GM19455 (cell line): Measurements from ENCODE around the gene DDX49.
"Not testable (repeated sequence)": the region's sequence is repeated elsewhere in the genome, so short reads cannot be mapped to it uniquely, and the experiment has no call there.

Experiments used
- ATAC-seq: cut with Tn5 transposase; IDR thresholded peaks from one replicate; pipeline ENCODE4 v1.9.1; 2021; ENCODE audit not compliant: unreplicated experiment

The DDX49 gene

DNA sequence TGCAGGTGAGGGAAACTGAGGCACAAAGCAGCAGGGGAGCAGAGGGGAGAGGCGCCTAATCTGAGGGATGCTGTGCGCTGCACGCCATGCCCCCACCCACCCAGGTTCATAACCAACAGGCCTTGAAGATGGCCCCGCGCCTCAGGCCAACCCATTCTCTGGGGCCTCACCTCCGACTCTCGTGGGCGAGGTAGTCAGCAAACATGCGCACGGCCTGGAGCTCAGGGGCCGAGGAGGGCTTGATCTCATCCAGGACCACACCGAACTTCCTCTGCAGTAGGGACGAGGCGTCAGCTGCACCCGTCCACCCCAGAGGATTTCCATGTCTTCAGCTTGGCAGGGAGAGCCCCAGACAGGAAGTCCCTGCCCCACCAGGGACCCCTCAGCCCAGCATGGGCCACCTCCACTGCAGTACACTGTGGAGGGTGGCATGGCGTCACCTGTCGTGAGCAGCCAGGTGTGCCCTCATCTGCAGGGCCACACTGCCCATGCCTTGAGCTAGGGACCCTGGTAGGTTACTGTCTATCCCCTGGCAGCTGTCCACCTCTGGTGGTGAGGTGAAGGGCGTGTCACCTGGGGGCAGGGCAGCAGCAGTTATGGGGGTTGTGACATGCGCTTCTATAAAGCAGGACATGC is 8.6 kb upstream of the DDX49 start:
- ATAC-seq, result no peak

- ATAC-seq, result no peak
Observed at GRCh38 chr19:18912933-18913332, 6.6 kb upstream of the DDX49 start.

- no peak for ATAC-seq
Observed at GRCh38 chr19:18913466-18913865, 6.0 kb upstream of the DDX49 start.

DNA sequence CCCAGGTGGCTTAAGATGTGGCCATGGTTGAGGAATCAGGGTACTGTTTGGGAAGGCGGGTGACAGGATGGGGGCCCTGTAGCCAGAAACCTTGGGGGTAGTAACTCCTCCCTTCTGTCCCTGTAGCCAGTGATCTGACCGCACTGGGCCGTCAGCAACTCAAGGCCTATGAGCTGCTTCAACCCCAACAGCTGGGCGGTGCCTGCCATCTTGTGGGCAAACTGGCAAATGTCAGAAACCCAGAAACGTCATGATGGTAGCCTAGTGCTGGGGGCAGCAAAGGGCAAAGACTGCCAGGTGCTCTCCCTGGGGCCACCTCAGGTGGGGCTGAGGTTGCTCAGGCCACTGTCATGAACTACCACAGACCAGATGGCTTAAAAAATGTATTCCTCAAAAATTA is 3.9 kb upstream of the DDX49 start:
- ATAC-seq, result no peak

GRCh38 chr19:18917593-18917992 is 1.9 kb upstream of the DDX49 start:
- not testable (repeated sequence) for ATAC-seq

DNA sequence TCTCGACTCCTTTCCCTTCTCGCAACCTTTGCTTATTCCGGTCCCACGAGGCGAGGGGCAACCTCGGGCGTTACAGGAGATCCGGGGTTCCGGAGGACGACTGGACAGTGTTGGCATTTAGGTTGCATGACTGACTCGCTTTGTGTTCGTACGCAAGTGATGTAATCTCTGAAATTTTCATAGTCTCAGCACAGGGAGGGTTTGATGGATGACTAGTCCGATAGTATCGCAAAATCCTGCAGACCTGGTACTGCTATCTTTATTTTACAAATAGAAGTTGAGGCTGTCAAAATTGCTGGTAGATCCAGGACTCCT is 342 bp downstream of the DDX49 start:
- ATAC-seq, result no peak

DNA sequence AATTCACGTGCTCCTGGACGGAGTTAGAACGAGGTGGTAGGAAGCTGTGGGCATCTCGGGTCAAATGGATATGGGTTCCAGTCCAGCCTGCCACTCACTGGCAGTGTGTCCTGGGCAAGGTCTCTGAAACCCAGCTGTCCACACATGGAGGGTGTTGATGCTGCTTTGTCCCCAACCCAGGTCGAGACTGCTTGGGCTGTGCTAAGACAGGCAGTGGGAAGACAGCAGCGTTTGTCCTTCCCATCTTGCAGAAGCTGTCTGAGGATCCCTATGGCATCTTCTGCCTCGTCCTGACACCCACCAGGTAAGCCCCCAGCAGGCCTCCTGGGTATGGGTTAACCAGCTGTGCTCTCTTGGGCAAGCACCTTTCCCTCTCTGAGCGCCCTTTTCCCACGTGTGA is 885 bp downstream of the DDX49 start:
- ATAC-seq, result no peak

GRCh38 chr19:18921593-18921992 is 2.1 kb downstream of the DDX49 start:
- ATAC-seq, result no peak

GRCh38 chr19:18922228-18922985 is 2.9 kb downstream of the DDX49 start:
- ATAC-seq, result no peak

- no peak for ATAC-seq
Observed at GRCh38 chr19:18924684-18925213, 5.2 kb downstream of the DDX49 start.

DNA sequence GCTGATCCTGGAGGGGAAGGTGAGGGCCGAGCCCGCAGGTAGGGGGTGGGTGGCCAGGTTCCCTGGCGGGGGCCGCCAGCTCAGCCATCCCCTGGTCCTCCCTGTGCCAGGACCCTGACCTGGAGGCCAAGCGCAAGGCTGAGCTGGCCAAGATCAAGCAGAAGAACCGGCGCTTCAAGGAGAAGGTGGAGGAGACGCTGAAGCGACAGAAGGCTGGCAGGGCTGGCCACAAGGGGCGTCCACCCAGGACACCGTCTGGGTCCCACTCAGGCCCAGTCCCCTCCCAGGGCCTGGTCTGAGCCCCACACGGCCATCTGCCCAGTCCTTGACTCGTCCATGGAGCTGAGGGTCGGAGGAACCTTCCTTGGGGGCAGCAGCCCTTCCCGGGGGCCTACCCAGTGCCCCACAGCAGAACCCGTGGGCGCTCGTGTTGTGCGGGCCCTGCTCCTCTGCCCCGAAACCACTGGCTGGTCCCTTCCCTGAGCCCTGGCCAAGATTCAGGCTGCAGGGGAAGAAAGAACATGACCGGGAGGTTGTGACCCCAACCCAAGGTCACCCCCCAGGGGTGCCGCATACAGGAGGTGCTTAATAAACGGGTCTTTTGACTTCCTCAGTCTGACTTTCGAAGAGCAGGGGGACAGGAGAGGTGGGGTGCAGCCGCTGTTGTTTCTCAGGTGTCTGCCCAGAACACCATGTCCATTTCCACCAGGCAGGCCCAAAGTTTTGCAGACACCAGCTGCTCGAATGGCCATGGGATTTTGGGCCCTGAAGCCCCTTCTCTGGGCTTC is 8.7 kb downstream of the DDX49 start:
- ATAC-seq, result no peak

GRCh38 chr19:18929311-18929710 is 9.8 kb downstream of the DDX49 start:
- ATAC-seq, result no peak

GRCh38 chr19:18931316-18932162 is 12.0 kb downstream of the DDX49 start:
- ATAC-seq, result no peak

DNA sequence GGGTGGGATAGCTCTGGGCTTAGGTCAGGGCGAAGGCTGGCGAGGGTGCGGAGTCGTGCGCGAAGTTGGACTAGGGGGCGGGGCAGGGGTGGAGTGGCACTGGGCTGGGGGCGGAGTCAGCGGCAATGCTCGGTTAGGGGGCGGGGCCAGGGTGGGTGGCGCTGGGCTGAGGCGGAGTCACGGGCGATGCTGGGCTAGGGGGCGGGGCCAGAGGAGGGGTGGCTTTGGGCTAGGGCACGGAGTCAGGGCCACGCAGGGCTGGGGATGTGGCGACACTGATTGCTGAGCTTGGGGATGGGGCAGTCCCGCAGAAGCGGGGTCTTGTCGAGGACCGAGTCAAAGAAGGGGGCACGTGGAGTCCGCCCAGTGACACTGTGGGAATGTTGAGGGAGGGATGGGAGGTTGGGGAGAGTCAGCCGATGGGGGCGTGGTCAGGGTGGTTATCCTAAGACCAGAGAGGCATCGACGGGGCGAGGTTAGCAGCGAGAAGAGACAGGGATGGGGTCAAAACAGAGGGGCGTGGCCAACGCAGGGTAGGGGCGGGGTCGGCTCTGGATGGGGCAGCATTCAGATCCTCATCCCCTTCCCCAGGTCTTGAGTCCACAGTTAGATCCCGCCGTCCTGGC is 12.8 kb downstream of the DDX49 start:
- ATAC-seq, result no peak

GRCh38 chr19:18933297-18933696 is 13.8 kb downstream of the DDX49 start:
- no peak for ATAC-seq

- ATAC-seq, result no peak
Observed at GRCh38 chr19:18939163-18939562, 19.6 kb downstream of the DDX49 start.

GRCh38 chr19:18939922-18940768 is 20.6 kb downstream of the DDX49 start:
- no peak for ATAC-seq

GRCh38 chr19:18940769-18941627 is 21.5 kb downstream of the DDX49 start, which contains the start of gene HOMER3:
Gene HOMER3 (minus strand): TSS chr19:18941217. CDS start chr19:18938982, 2,235 bp downstream.
- no peak for ATAC-seq
